ENCODE measurements around the gene CRMP1. TPM values are rescaled to one million over a fixed set of nuclear protein-coding genes. Genes with fewer than 3 reads are reported as not detected.

The CRMP1 gene
- total and polyA plus RNA-seq, 2 donors (not counting 3 experiments of a cell fraction or from before 2014, with no cell fraction given) = 0.06 TPM; not detected in 1

DNA sequence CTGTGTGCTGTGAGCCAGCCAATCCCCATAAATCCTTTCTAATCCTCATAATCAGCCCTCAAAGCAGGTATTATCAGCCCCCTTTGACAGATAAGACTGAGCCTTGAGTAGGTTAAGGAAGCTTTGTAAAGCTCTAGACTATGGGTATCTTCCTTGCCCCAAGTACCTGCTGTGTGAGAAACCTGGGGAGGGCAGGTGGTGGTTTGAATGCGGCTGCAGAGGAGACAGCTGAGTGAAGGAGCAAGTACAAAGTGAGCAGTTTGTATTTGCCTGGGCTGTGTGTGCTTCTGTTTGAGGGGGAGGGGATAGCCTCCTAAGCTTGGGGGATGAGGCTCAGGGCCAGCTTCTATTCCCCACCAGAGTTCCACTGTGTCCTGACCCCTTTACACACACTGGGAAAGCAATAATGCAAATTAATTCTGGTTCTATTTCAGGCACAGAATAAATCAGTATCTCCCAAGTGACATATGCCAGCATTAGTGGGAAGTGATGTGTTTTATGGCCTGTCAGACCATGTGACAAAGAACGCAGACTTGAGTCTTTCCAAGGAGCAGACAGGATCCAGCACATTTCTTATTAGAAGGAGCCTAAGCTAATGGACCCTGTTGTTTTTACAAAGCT lies 118.4 kb downstream of the CRMP1 start:
- dilution Hi-C loops (cut with MboI; ENCODE audit: extremely low pct_ligation_motif_present, low sequenced_read_pairs) = no loop called here
- Histone ChIP-seq H4K20me1 (replicated peaks; ENCODE audit: control insufficient read depth, extremely low read depth, insufficient read depth, low read length) (no peaks in the 10 kb centered on the region), H3K79me2 (ENCODE audit: control insufficient read depth, insufficient read depth, low read length) (no peaks in the 10 kb centered on the region), H3K36me3 (ENCODE audit: control insufficient read depth in 2 of 2, extremely low read depth in 1 of 2, insufficient read depth in 2 of 2, low read length in 2 of 2) (no peaks in the 10 kb centered on the region), H3K4me1 (ENCODE audit: control insufficient read depth, extremely low read depth, insufficient read depth, low read length) (no peaks in the 10 kb centered on the region), H3K9me3 (replicated peaks; ENCODE audit: control insufficient read depth, insufficient read depth, low read length) (no peaks in the 10 kb centered on the region), H2AFZ (ENCODE audit: low read depth, low read length) (no peak overlapping the region), H3K4me2 (ENCODE audit: insufficient read depth, low read length) (no peak overlapping the region), H3K27ac (ENCODE audit: insufficient read depth, low read depth, low read length) (no peak overlapping the region), H3K9ac (replicated peaks; ENCODE audit: extremely low read depth, insufficient read depth, low read length) (no peak overlapping the region), H3K27me3 (ENCODE audit: control insufficient read depth in 2 of 2, insufficient read depth in 2 of 2, low read length in 2 of 2) (no peaks in the 10 kb centered on the region), H3K9me1 (replicated peaks; ENCODE audit: control insufficient read depth, extremely low read depth, insufficient read depth, low read length) (no peaks in the 10 kb centered on the region), H3K4me3 (replicated peaks in 1 of 3; ENCODE audit: insufficient read depth in 1 of 3, low read depth in 1 of 3, low read length in 3 of 3) (no peak overlapping the region)
- FAIRE-seq = no peak
- POLR2A ChIA-PET = no interaction called here
- no TSS peak for BruUV-seq (replicated peaks)
- DNase-seq (ENCODE audit: low read depth, low spot score) = no peak
- intact Hi-C loops (cut with micrococcal nuclease) = no loop called here
- CTCF ChIA-PET = no interaction called here
- TF ChIP-seq, protein P1, sequence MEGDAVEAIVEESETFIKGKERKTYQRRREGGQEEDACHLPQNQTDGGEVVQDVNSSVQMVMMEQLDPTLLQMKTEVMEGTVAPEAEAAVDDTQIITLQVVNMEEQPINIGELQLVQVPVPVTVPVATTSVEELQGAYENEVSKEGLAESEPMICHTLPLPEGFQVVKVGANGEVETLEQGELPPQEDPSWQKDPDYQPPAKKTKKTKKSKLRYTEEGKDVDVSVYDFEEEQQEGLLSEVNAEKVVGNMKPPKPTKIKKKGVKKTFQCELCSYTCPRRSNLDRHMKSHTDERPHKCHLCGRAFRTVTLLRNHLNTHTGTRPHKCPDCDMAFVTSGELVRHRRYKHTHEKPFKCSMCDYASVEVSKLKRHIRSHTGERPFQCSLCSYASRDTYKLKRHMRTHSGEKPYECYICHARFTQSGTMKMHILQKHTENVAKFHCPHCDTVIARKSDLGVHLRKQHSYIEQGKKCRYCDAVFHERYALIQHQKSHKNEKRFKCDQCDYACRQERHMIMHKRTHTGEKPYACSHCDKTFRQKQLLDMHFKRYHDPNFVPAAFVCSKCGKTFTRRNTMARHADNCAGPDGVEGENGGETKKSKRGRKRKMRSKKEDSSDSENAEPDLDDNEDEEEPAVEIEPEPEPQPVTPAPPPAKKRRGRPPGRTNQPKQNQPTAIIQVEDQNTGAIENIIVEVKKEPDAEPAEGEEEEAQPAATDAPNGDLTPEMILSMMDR (IDR thresholded peaks at IDR 0.05; ENCODE audit: extremely low read depth in 1 of 2, insufficient read depth in 1 of 2, low read depth in 1 of 2, low read length in 2 of 2) = no peak
- TF ChIP-seq, protein P2, sequence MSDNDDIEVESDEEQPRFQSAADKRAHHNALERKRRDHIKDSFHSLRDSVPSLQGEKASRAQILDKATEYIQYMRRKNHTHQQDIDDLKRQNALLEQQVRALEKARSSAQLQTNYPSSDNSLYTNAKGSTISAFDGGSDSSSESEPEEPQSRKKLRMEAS (IDR thresholded peaks at IDR 0.05; ENCODE audit: insufficient read depth, insufficient read length) = no peak
- TF ChIP-seq GATA2 (IDR thresholded peaks at IDR 0.05; ENCODE audit: insufficient read depth, insufficient read length, low read depth, low read length) (no peak), POLR2AphosphoS5 (IDR thresholded peaks at IDR 0.05; ENCODE audit: insufficient read depth, low read depth, low read length) (no peak), MYC (IDR thresholded peaks at IDR 0.05; ENCODE audit: low read depth, low read length) (no peak), FOS (IDR thresholded peaks at IDR 0.05; ENCODE audit: borderline replicate concordance, insufficient read depth, low read length) (no peak), EZH2 (IDR thresholded peaks at IDR 0.05; ENCODE audit: borderline replicate concordance, low read depth, low read length, severe bottlenecking) (no peak), JUN (IDR thresholded peaks at IDR 0.05; ENCODE audit: borderline replicate concordance, insufficient read depth, insufficient read length, low read depth) (no peak), POLR2A (IDR thresholded peaks at IDR 0.05; ENCODE audit: low read depth, low read length) (no peak)
